GM12801 (cell line): Measurements from ENCODE around the gene PPME1.

Experiments used
- TF ChIP-seq, protein P1 (sequence below): IDR thresholded peaks from one replicate; pipeline ENCODE4 v1.5.1; 2011; ENCODE audit warnings: control low read depth; ENCODE audit not compliant: insufficient read length; ENCODE audit errors: extremely low read depth

The PPME1 gene

GRCh38 chr11:74208507-74208906 is 37.4 kb downstream of the PPME1 start:
- TF ChIP-seq, protein P1, sequence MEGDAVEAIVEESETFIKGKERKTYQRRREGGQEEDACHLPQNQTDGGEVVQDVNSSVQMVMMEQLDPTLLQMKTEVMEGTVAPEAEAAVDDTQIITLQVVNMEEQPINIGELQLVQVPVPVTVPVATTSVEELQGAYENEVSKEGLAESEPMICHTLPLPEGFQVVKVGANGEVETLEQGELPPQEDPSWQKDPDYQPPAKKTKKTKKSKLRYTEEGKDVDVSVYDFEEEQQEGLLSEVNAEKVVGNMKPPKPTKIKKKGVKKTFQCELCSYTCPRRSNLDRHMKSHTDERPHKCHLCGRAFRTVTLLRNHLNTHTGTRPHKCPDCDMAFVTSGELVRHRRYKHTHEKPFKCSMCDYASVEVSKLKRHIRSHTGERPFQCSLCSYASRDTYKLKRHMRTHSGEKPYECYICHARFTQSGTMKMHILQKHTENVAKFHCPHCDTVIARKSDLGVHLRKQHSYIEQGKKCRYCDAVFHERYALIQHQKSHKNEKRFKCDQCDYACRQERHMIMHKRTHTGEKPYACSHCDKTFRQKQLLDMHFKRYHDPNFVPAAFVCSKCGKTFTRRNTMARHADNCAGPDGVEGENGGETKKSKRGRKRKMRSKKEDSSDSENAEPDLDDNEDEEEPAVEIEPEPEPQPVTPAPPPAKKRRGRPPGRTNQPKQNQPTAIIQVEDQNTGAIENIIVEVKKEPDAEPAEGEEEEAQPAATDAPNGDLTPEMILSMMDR = no peak

DNA sequence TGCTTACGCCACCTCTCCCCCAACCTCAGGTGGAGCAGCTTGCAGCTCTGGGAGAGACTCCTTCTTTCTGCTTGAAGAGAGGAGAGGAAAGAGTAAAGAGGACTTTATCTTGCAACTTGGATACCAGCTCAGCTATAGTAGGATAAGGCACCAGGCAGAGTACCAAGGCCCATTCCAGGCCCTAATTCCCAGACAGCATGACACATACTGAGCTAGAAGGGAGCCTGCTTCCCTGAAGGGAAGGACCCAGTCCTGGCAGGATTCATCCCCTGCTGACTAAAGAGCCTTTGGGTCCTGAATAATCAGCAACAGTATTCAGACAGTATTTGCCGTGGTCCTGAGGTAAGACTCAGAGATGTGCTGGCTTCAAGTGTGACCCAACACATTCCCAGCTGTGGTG is 41.4 kb downstream of the PPME1 start:
- TF ChIP-seq, protein P1 = no peak

DNA sequence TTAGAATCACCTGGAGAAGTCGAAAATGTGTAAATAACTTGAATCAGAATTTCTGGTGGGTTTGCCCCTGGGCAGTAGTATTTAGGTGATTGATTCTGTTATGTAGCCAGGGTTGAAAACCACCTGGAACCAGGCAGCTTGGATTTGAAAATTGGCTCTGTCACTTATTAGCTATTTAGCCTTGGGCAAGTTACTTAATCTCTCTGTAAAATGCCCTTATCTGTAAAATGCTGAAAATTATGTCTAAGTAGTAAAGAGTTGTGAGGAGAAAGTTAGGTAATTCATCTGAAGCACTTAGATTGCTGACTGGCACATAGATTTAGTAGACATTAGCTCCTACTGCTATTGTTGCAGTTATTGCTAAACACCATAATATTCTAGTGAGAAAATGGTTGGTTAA is 49.3 kb downstream of the PPME1 start:
- TF ChIP-seq, protein P1 = no peak

DNA sequence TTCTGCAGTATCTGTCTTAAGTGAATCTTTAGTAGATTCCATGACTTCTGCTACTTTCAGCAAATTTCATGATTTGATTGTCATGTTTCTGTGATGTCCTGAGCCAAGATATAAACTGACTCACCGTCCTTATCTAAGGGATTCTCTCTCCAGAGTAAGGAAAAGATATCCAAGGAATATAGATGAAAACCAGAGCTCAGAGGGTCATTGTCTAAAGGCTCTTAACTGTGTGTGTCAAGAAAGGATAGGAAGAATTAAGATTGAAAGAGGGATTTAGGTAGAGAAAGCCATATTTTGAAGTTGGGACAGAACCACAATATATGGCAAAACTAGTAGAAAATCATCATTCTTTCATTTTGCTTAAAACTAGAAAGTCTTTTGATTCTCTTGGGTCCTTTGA is 50.7 kb downstream of the PPME1 start:
- TF ChIP-seq, protein P1 = no peak

DNA sequence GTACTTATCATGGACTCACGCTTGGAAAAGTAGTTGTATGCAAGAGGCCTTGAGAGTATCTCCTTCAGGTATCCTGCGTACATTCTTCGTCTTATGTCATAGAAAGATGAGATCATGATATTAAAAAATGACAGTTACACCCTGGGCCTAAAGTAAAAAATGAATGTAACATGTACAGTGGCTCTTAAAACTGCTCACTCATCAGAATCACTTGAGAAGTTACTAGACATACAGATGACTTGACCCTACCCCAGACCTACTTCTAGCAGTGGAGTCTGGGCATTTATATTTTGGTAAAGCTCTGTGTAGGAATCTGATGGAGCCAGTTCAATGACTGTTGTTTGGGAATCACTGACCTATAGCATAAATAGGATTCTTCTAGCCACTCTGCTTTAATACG is 54.5 kb downstream of the PPME1 start:
- TF ChIP-seq, protein P1 = no peak

GRCh38 chr11:74226907-74227306 is 55.8 kb downstream of the PPME1 start:
- TF ChIP-seq, protein P1 = no peak

DNA sequence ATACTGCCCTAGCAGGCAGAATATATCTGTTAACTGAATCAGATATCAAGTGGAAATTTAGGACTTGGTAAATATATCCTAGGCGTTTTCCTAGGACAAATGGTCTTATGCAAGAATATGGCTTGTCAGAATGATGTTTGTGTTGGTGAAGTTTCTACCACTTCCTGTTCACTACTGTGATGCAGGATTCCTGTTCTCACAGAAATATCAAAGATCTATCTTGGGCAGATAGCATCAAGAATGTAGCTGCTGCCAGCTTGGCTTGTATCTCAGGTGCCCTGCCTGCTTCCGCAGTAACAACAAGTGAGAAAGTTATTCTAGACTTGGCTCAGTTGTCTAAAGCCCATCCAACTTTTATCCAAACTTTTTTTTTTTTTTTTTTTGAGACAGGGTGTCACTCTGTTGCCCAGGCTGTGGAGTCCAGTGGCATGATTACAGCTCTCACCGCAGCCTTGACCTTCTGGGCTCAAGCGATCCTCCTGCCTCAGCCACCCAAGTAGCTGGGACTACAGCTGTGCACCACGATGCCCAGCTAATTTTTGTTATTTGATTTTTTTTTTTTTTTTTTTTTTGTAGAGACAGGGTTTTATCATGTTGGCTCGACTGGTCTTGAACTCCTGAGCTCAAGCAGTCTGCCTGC is 61.3 kb downstream of the PPME1 start:
- TF ChIP-seq, protein P1 = no peak
